Gastroesophageal sphincter (tissue), 3 donors: ENCODE results near the gene SLC25A6.

ENCODE experiments used
- CTCF ChIP-seq, 4 experiments: fragments of 200-600 bp in 2 of 4; fragments of 450-650 bp in 2 of 4; sonication (generic) in 1 of 4; IDR thresholded peaks; one replicate each; pipeline ENCODE4 v1.5.1; 2017 to 2019; ENCODE audit warnings: antibody characterized with exemption in 4 of 4, mild to moderate bottlenecking in 2 of 4, moderate library complexity in 2 of 4
- EP300 ChIP-seq: sonication (generic); formaldehyde crosslinking; IDR thresholded peaks from one replicate; pipeline ENCODE4 v1.6.1; 2017; ENCODE audit warnings: antibody characterized with exemption, mild to moderate bottlenecking
- POLR2A ChIP-seq, 2 donors: fragments of 450-650 bp; IDR thresholded peaks; one replicate each; pipeline ENCODE4 v1.6.1; 2017; ENCODE audit warnings: antibody characterized with exemption in 2 of 2, mild to moderate bottlenecking in 2 of 2, moderate library complexity in 1 of 2
- POLR2AphosphoS5 ChIP-seq: sonication (generic); formaldehyde crosslinking; IDR thresholded peaks from one replicate; pipeline ENCODE4 v1.6.1; 2017; ENCODE audit warnings: antibody characterized with exemption

GRCh38 chrX:1361275-1361674, 30.6 kb downstream of the SLC25A6 start:
- TF ChIP-seq CTCF (IDR thresholded peaks at IDR 0.05) (no peak), EP300 (no peak), POLR2A (IDR thresholded peaks at IDR 0.05) (no peak), POLR2AphosphoS5 (no peak)
